GM06990 (cell line): ENCODE measurements around the gene KIF5A.
A peak's percentile ranks its signal among the peaks of the same experiment; 100 is the strongest.

ENCODE experiments used
- DNase-seq: peaks from one replicate; pipeline ENCODE4 v3.0.0-alpha.2; 2011; ENCODE audit not compliant: insufficient read length; ENCODE audit errors: extremely low read depth
- H3K27me3 ChIP-seq: replicated peaks from 2 replicates; pipeline ENCODE4 v1.6.0; 2011; ENCODE audit warnings: low read length; ENCODE audit not compliant: control insufficient read depth, insufficient read depth
- H3K36me3 ChIP-seq: 2 replicates; pipeline ENCODE4 v1.5.1; 2011; ENCODE audit warnings: low read length; ENCODE audit not compliant: control insufficient read depth, insufficient read depth
- H3K4me3 ChIP-seq: replicated peaks from 2 replicates; pipeline ENCODE4 v1.5.1; 2011; ENCODE audit warnings: low read depth, mild to moderate bottlenecking, control low read depth, low read length
- CTCF ChIP-seq: IDR thresholded peaks from 2 replicates; pipeline ENCODE4 v1.5.1; 2011; ENCODE audit warnings: low read length, control low read depth, mild to moderate bottlenecking, inconsistent platforms; ENCODE audit not compliant: insufficient read depth, poor library complexity, severe bottlenecking

KIF5A gene

GRCh38 chr12:57603324-57603723, 53.5 kb downstream of the KIF5A start:
- Histone ChIP-seq H3K4me3 (no peak overlapping the region), H3K27me3 (no peaks in the 10 kb centered on the region), H3K36me3 (peaks cover 14% of the 10 kb centered on the region)
- DNase-seq: no peak
- no peak for TF ChIP-seq CTCF

- no peak for TF ChIP-seq CTCF
- Histone ChIP-seq H3K27me3 (no peaks in the 10 kb centered on the region), H3K36me3 (peaks cover 13% of the 10 kb centered on the region), H3K4me3 (peak overlapping the region; percentile 83)
- no peak for DNase-seq
Measured at GRCh38 chr12:57603815-57604453, 54.1 kb downstream of the KIF5A start.

GRCh38 chr12:57604454-57604991, 54.7 kb downstream of the KIF5A start, which contains the start of gene DTX3:
Gene DTX3 (plus strand): TSS chr12:57604824. CDS start chr12:57606518, 1,694 bp downstream.
- Histone ChIP-seq H3K4me3 (peak within 1 kb of the TSS; percentile 83), H3K27me3 (no peaks in the 10 kb centered on the region), H3K36me3 (peaks cover 11% of the 10 kb centered on the region)
- DNase-seq: peak; percentile 44
- TF ChIP-seq CTCF: no peak

- Histone ChIP-seq H3K4me3 (peak overlapping the region; percentile 83), H3K27me3 (no peaks in the 10 kb centered on the region), H3K36me3 (peaks cover 10% of the 10 kb centered on the region)
- no peak for TF ChIP-seq CTCF
- no peak for DNase-seq
Measured at GRCh38 chr12:57604992-57605810, 55.4 kb downstream of the KIF5A start.

GRCh38 chr12:57605811-57606311, 56.0 kb downstream of the KIF5A start:
- Histone ChIP-seq H3K4me3 (no peak overlapping the region), H3K36me3 (peaks cover 8% of the 10 kb centered on the region), H3K27me3 (no peaks in the 10 kb centered on the region)
- TF ChIP-seq CTCF: no peak
- DNase-seq: no peak
